ENCODE measurements around the gene CHRNA4.

CHRNA4 gene

GRCh38 chr20:63317061-63317460, 44.1 kb downstream of the CHRNA4 start:
- no peak overlapping the region for H3K9ac ChIP-seq
- no peak overlapping the region for H3K4me3 ChIP-seq (ENCODE audit: low read depth, low read length)
- no peak overlapping the region for H3K27ac ChIP-seq
- TF ChIP-seq, protein P1, sequence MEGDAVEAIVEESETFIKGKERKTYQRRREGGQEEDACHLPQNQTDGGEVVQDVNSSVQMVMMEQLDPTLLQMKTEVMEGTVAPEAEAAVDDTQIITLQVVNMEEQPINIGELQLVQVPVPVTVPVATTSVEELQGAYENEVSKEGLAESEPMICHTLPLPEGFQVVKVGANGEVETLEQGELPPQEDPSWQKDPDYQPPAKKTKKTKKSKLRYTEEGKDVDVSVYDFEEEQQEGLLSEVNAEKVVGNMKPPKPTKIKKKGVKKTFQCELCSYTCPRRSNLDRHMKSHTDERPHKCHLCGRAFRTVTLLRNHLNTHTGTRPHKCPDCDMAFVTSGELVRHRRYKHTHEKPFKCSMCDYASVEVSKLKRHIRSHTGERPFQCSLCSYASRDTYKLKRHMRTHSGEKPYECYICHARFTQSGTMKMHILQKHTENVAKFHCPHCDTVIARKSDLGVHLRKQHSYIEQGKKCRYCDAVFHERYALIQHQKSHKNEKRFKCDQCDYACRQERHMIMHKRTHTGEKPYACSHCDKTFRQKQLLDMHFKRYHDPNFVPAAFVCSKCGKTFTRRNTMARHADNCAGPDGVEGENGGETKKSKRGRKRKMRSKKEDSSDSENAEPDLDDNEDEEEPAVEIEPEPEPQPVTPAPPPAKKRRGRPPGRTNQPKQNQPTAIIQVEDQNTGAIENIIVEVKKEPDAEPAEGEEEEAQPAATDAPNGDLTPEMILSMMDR (IDR thresholded peaks at IDR 0.05): no peak
- no peak overlapping the region for H2AFZ ChIP-seq
- H3K9me3 ChIP-seq (ENCODE audit: control insufficient read depth, low read length): no peaks in the 10 kb centered on the region
- peaks cover 23% of the 10 kb centered on the region for H3K4me1 ChIP-seq
- no peak overlapping the region for H3K4me2 ChIP-seq (ENCODE audit: low read length)
- no peaks in the 10 kb centered on the region for H3K27me3 ChIP-seq (ENCODE audit: control insufficient read depth, insufficient read depth, low read length)
- no peaks in the 10 kb centered on the region for H3K36me3 ChIP-seq (ENCODE audit: control insufficient read depth, insufficient read depth, low read length)
- H3K79me2 ChIP-seq: peaks cover 3% of the 10 kb centered on the region

DNA sequence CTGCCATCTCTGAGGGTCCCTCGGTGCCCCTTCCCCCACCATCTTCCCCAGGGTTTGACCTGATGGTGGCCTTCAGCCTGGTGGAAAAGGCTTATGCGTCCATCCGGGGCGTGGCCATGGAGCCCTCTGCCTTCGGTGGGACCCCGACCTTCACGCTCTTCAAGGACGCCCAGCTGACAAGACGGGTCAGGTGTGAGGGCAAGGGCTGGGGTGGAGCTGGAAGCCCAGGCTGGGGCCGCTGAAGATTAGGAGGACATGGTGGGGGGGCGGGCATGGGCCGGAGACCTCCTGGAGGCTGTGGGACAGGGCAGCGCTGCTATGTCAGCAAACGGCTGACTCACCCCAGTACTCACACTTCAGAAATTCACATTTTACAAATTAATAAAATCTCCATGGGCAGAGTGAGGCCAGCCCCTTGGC, 44.6 kb downstream of the CHRNA4 start:
- TF ChIP-seq, protein P1 (IDR thresholded peaks at IDR 0.05): no peak
- Histone ChIP-seq H3K27me3 (ENCODE audit: control insufficient read depth, insufficient read depth, low read length) (no peaks in the 10 kb centered on the region), H2AFZ (no peak overlapping the region), H3K4me3 (ENCODE audit: low read depth, low read length) (no peak overlapping the region), H3K9me3 (ENCODE audit: control insufficient read depth, low read length) (no peaks in the 10 kb centered on the region), H3K79me2 (peaks cover 3% of the 10 kb centered on the region), H3K27ac (no peak overlapping the region), H3K36me3 (ENCODE audit: control insufficient read depth, insufficient read depth, low read length) (no peaks in the 10 kb centered on the region), H3K9ac (no peak overlapping the region), H3K4me1 (peaks cover 23% of the 10 kb centered on the region), H3K4me2 (ENCODE audit: low read length) (no peak overlapping the region)

- Histone ChIP-seq H3K9me3 (ENCODE audit: control insufficient read depth, low read length) (no peaks in the 10 kb centered on the region), H3K27ac (no peak overlapping the region), H3K4me3 (ENCODE audit: low read depth, low read length) (no peak overlapping the region), H3K4me2 (ENCODE audit: low read length) (no peak overlapping the region), H3K27me3 (ENCODE audit: control insufficient read depth, insufficient read depth, low read length) (no peaks in the 10 kb centered on the region), H3K36me3 (ENCODE audit: control insufficient read depth, insufficient read depth, low read length) (no peaks in the 10 kb centered on the region), H3K79me2 (peaks cover 3% of the 10 kb centered on the region), H3K9ac (no peak overlapping the region), H3K4me1 (peaks cover 23% of the 10 kb centered on the region), H2AFZ (no peak overlapping the region)
- TF ChIP-seq, protein P1 (IDR thresholded peaks at IDR 0.05): no peak
These were observed 45.2 kb downstream of the CHRNA4 start for GRCh38 chr20:63315731-63316491.

- Histone ChIP-seq H3K36me3 (ENCODE audit: control insufficient read depth, insufficient read depth, low read length) (no peaks in the 10 kb centered on the region), H3K4me2 (ENCODE audit: low read length) (no peak overlapping the region), H3K27me3 (ENCODE audit: control insufficient read depth, insufficient read depth, low read length) (no peaks in the 10 kb centered on the region), H3K4me1 (peaks cover 23% of the 10 kb centered on the region), H3K9ac (no peak overlapping the region), H2AFZ (no peak overlapping the region), H3K79me2 (peaks cover 3% of the 10 kb centered on the region), H3K27ac (no peak overlapping the region), H3K9me3 (ENCODE audit: control insufficient read depth, low read length) (no peaks in the 10 kb centered on the region), H3K4me3 (ENCODE audit: low read depth, low read length) (no peak overlapping the region)
- TF ChIP-seq, protein P1 (IDR thresholded peaks at IDR 0.05): no peak
These were observed 45.9 kb downstream of the CHRNA4 start for GRCh38 chr20:63315240-63315689.

Data from parathyroid adenoma (tissue), 2 donors.